HCT116 (cell line): ENCODE data around the gene LDB2. TPM values are rescaled to one million over a fixed set of nuclear protein-coding genes. Genes with fewer than 3 reads are reported as not detected.
A peak's percentile ranks its signal among the peaks of the same experiment; 100 is the strongest.

Experiments
- ATAC-seq: fragments of 200-7000 bp; cut with Tn5 transposase; 2 replicates; pipeline ENCODE4 v1.9.1; 2020; ENCODE audit warnings: mild to moderate bottlenecking, moderate library complexity
- BruUV-seq: library from RNA; stranded (reverse); fragments of 400-500 nt; replicated peaks from 2 replicates; lab custom pipeline; 2021; lab: Mats Ljungman, UMichigan
- CTCF ChIA-PET: fragments of 300-600 bp; sonication (Branson Sonifier 250); formaldehyde crosslinking; loops from one replicate; lab custom pipeline; 2021; ENCODE audit warnings: antibody characterized with exemption; lab: Charles Lee
- POLR2A ChIA-PET: fragments of 300-600, 350-600 bp; sonication (Branson Sonifier 250); formaldehyde crosslinking; loops from one replicate; lab custom pipeline; 2021; ENCODE audit warnings: antibody characterized with exemption; lab: Charles Lee
- RAD21 ChIA-PET, 2 experiments: fragments of 300-600 bp; sonication (Branson Sonifier 250); formaldehyde crosslinking; loops; one replicate each; lab custom pipeline; 2023; ENCODE audit warnings: low total read pairs in 2 of 2; ENCODE audit not compliant: uncharacterized antibody in 2 of 2, unreplicated experiment in 2 of 2, low non-redundant PET in 1 of 2; lab: Charles Lee
- DNase-seq: peaks from one replicate; pipeline ENCODE4 v3.0.0-alpha.2; 2010; ENCODE audit warnings: low read depth, low spot score
- H2AFZ ChIP-seq: fragments of 200-600 bp; shearing (Covaris generic), sonication (generic); 2 replicates; pipeline ENCODE4 v1.6.1; 2017; ENCODE audit warnings: low read depth, mixed run types, mixed read lengths, antibody characterized with exemption, low read length; ENCODE audit not compliant: poor library complexity, severe bottlenecking
- H3K27ac ChIP-seq: 2 replicates; pipeline ENCODE4 v1.5.1; 2012; ENCODE audit warnings: low read depth, low read length
- H3K27me3 ChIP-seq: fragments of 200-600 bp; sonication (generic); 2 replicates; pipeline ENCODE4 v1.6.1; 2016; ENCODE audit warnings: mixed run types, low read length, mixed read lengths; ENCODE audit not compliant: insufficient read depth
- H3K36me3 ChIP-seq, 2 experiments: fragments of 200-500 bp in 1 of 2; fragments of 200-600 bp in 1 of 2; sonication (Bioruptor generic) in 1 of 2; sonication (generic) in 1 of 2; 2 replicates each; pipeline versions ENCODE4 v1.5.1 to v1.6.1; 2014 to 2016; ENCODE audit warnings: low read length in 2 of 2, inconsistent platforms in 1 of 2, mixed read lengths in 1 of 2, mixed run types in 1 of 2; ENCODE audit not compliant: insufficient read depth in 2 of 2, control insufficient read depth in 1 of 2
- H3K4me1 ChIP-seq, 2 experiments: fragments of 200-600 bp in 1 of 2; sonication (generic) in 1 of 2; 2 replicates each; pipeline versions ENCODE4 v1.5.1 to v1.6.1; 2012 to 2017; ENCODE audit warnings: low read length in 2 of 2, inconsistent platforms in 1 of 2, mild to moderate bottlenecking in 1 of 2, mixed read lengths in 1 of 2, mixed run types in 1 of 2, moderate library complexity in 1 of 2; ENCODE audit not compliant: insufficient read depth in 2 of 2, control insufficient read depth in 1 of 2
- H3K4me2 ChIP-seq: fragments of 200-600 bp; sonication (generic); 2 replicates; pipeline ENCODE4 v1.6.1; 2017; ENCODE audit warnings: mixed run types, low read length, mixed read lengths
- H3K4me3 ChIP-seq, 2 experiments: fragments of 200-600 bp in 1 of 2; sonication (generic) in 1 of 2; replicated peaks in 1 of 2; 2 replicates each; pipeline ENCODE4 v1.5.1; 2011 to 2016; ENCODE audit warnings: low read length in 2 of 2, control low read depth in 1 of 2, low read depth in 1 of 2, mild to moderate bottlenecking in 1 of 2, mixed read lengths in 1 of 2, mixed run types in 1 of 2
- H3K79me2 ChIP-seq: fragments of 200-600 bp; sonication (generic); 2 replicates; pipeline ENCODE4 v1.6.1; 2017; ENCODE audit warnings: mild to moderate bottlenecking, mixed run types, low read length, moderate library complexity, mixed read lengths; ENCODE audit not compliant: insufficient read depth
- H3K9ac ChIP-seq: fragments of 200-600 bp; sonication (generic); 2 replicates; pipeline ENCODE4 v1.6.1; 2016; ENCODE audit warnings: low read length, mixed read lengths
- H3K9me2 ChIP-seq: fragments of 200-600 bp; sonication (generic), shearing (Covaris generic); 2 replicates; pipeline ENCODE4 v1.6.1; 2017; ENCODE audit warnings: mixed run types, mild to moderate bottlenecking, moderate library complexity; ENCODE audit not compliant: insufficient read depth
- H3K9me3 ChIP-seq, 2 experiments: fragments of 200-500 bp in 1 of 2; fragments of 200-600 bp in 1 of 2; sonication (Bioruptor generic) in 1 of 2; sonication (generic) in 1 of 2; 2 replicates each; pipeline ENCODE4 v1.6.1; 2014 to 2017; ENCODE audit warnings: low read length in 2 of 2, mixed read lengths in 2 of 2, inconsistent platforms in 1 of 2, low read depth in 1 of 2, mild to moderate bottlenecking in 1 of 2, mixed run types in 1 of 2, moderate library complexity in 1 of 2; ENCODE audit not compliant: control insufficient read depth in 1 of 2, insufficient read depth in 1 of 2
- H4K20me1 ChIP-seq: fragments of 200-600 bp; sonication (generic), shearing (Covaris generic); 2 replicates; pipeline ENCODE4 v1.6.1; 2017; ENCODE audit warnings: mixed run types, mild to moderate bottlenecking, moderate library complexity; ENCODE audit not compliant: insufficient read depth
- CBX3 ChIP-seq: IDR thresholded peaks from 2 replicates; pipeline ENCODE4 v1.6.1; 2012; ENCODE audit warnings: low read depth
- EGR1 ChIP-seq: IDR thresholded peaks from 2 replicates; pipeline ENCODE4 v1.6.1; 2012; ENCODE audit warnings: low read depth
- ELF1 ChIP-seq: IDR thresholded peaks from 2 replicates; pipeline ENCODE4 v1.6.1; 2012; ENCODE audit warnings: low read depth, borderline replicate concordance
- EZH2 ChIP-seq: fragments of 200-600 bp; sonication (generic); IDR thresholded peaks from 2 replicates; pipeline ENCODE4 v1.6.1; 2017; ENCODE audit warnings: antibody characterized with exemption, mixed run types
- FOSL1 ChIP-seq: IDR thresholded peaks from 2 replicates; pipeline ENCODE4 v1.6.1; 2012; ENCODE audit warnings: low read depth
- JUND ChIP-seq: IDR thresholded peaks from 2 replicates; pipeline ENCODE4 v1.6.1; 2012
- POLR2A ChIP-seq: IDR thresholded peaks from 2 replicates; pipeline ENCODE4 v1.7.0; 2011; ENCODE audit warnings: borderline replicate concordance; ENCODE audit not compliant: insufficient read depth, insufficient read length; ENCODE audit errors: extremely low read depth
- POLR2AphosphoS5 ChIP-seq: IDR thresholded peaks from 2 replicates; pipeline ENCODE4 v1.6.1; 2011; ENCODE audit warnings: mild to moderate bottlenecking, low read depth, low read length, moderate library complexity
- RAD21 ChIP-seq: IDR thresholded peaks from 2 replicates; pipeline ENCODE4 v1.6.1; 2012; ENCODE audit warnings: low read depth, mild to moderate bottlenecking
- SIN3A ChIP-seq: IDR thresholded peaks from 2 replicates; pipeline ENCODE4 v1.6.1; 2012; ENCODE audit warnings: low read depth
- SRF ChIP-seq: IDR thresholded peaks from 2 replicates; pipeline ENCODE4 v1.6.1; 2012; ENCODE audit warnings: low read depth
- TCF7L2 ChIP-seq: IDR thresholded peaks from 2 replicates; pipeline ENCODE4 v1.7.0; 2011; ENCODE audit warnings: borderline replicate concordance, inconsistent platforms; ENCODE audit not compliant: insufficient read depth, insufficient read length; ENCODE audit errors: extremely low read depth
- YY1 ChIP-seq: IDR thresholded peaks from 2 replicates; pipeline ENCODE4 v1.6.1; 2011; ENCODE audit warnings: low read length, low read depth, moderate library complexity, mild to moderate bottlenecking; ENCODE audit not compliant: insufficient replicate concordance; ENCODE audit errors: extremely low read depth
- ZBTB33 ChIP-seq: IDR thresholded peaks from 2 replicates; pipeline ENCODE4 v1.6.1; 2011; ENCODE audit warnings: mild to moderate bottlenecking, low read length, moderate library complexity; ENCODE audit not compliant: insufficient replicate concordance; ENCODE audit errors: extremely low read depth
- ZFX ChIP-seq: fragments of 450-650 bp; IDR thresholded peaks from 2 replicates; pipeline ENCODE4 v1.6.1; 2017
- ZNF274 ChIP-seq: fragments of 200-500 bp; sonication (Bioruptor generic); IDR thresholded peaks from 2 replicates; pipeline ENCODE4 v1.6.1; 2014; ENCODE audit warnings: mild to moderate bottlenecking, low read depth, low read length, inconsistent platforms
- intact Hi-C: fragments of 100-400 bp; cut with micrococcal nuclease; formaldehyde crosslinking; loops from 2 replicates; pipeline ENCODE4 v1.10.0; 2022
- total RNA-seq: library from RNA; stranded (reverse); gene quantifications from one replicate; pipeline ENCODE4 v1.2.1, GENCODE V29; 2021; ENCODE audit not compliant: unreplicated experiment
- TF ChIP-seq, protein P1 (sequence below): IDR thresholded peaks from 2 replicates; pipeline ENCODE4 v1.6.1; 2012

LDB2 gene
- total RNA-seq, 1 experiment from 2014 or later = 0.12 TPM

GRCh38 chr4:16819652-16820051, 78.8 kb downstream of the LDB2 start:
- Histone ChIP-seq H3K4me2 (no peak overlapping the region), H3K9me3 (no peaks in the 10 kb centered on the region), H3K27me3 (peaks cover 4% of the 10 kb centered on the region; the same call in 1 of the 2 replicates), H2AFZ (no peak overlapping the region), H3K4me1 (no peaks in the 10 kb centered on the region), H3K9me2 (no peaks in the 10 kb centered on the region), H3K27ac (no peak overlapping the region), H4K20me1 (no peaks in the 10 kb centered on the region), H3K36me3 (no peaks in the 10 kb centered on the region), H3K4me3 (no peak overlapping the region), H3K79me2 (no peaks in the 10 kb centered on the region), H3K9ac (no peak overlapping the region)
- ChIA-PET RAD21 (no interaction called here), POLR2A (no interaction called here), CTCF (no interaction called here)
- DNase-seq = no peak
- TF ChIP-seq EGR1 = no peak
- TF ChIP-seq ELF1 = no peak
- TF ChIP-seq SIN3A = no peak
- TF ChIP-seq POLR2A = no peak
- no peak for TF ChIP-seq CBX3
- no peak for ATAC-seq
- no TSS peak for BruUV-seq
- intact Hi-C loops = no loop called here

GRCh38 chr4:16818005-16818404, 80.4 kb downstream of the LDB2 start:
- H3K9me2 ChIP-seq = no peaks in the 10 kb centered on the region
- no peak overlapping the region for H2AFZ ChIP-seq
- no peaks in the 10 kb centered on the region for H3K4me1 ChIP-seq
- ChIA-PET POLR2A (no interaction called here), CTCF (no interaction called here), RAD21 (no interaction called here)
- no peaks in the 10 kb centered on the region; the same call in 1 of the 2 replicates for H3K27me3 ChIP-seq
- H3K79me2 ChIP-seq = no peaks in the 10 kb centered on the region
- peak; percentile 52; the same call in 1 of the 2 replicates for ATAC-seq
- H3K4me2 ChIP-seq = no peak overlapping the region
- no peaks in the 10 kb centered on the region for H3K9me3 ChIP-seq
- no peak overlapping the region for H3K4me3 ChIP-seq
- H3K27ac ChIP-seq = no peak overlapping the region
- BruUV-seq = no TSS peak
- intact Hi-C loops = no loop called here
- H3K9ac ChIP-seq = no peak overlapping the region
- H3K36me3 ChIP-seq = no peaks in the 10 kb centered on the region
- no peaks in the 10 kb centered on the region for H4K20me1 ChIP-seq
- TF ChIP-seq ELF1 = no peak
- no peak for TF ChIP-seq POLR2AphosphoS5
- TF ChIP-seq FOSL1 = no peak
- no peak for TF ChIP-seq POLR2A
- TF ChIP-seq ZBTB33 = no peak
- no peak for TF ChIP-seq RAD21
- no peak for TF ChIP-seq YY1
- no peak for TF ChIP-seq SRF
- TF ChIP-seq, protein P1, sequence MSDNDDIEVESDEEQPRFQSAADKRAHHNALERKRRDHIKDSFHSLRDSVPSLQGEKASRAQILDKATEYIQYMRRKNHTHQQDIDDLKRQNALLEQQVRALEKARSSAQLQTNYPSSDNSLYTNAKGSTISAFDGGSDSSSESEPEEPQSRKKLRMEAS = no peak
- TF ChIP-seq JUND = no peak
- no peak for TF ChIP-seq EZH2
- TF ChIP-seq ZNF274 = no peak
- TF ChIP-seq ZFX = no peak
- no peak for TF ChIP-seq TCF7L2
- DNase-seq = no peak
